AG04450 (cell line): Measurements from ENCODE around the gene MAP2. TPM values are rescaled to one million over a fixed set of nuclear protein-coding genes. Genes with fewer than 3 reads are reported as not detected.

ENCODE experiments used
- CTCF ChIA-PET: fragments of 300-600, 350-600 bp; formaldehyde crosslinking; extraction: SDS; loops from one replicate; lab custom pipeline; 2022; ENCODE audit warnings: antibody characterized with exemption, inconsistent platforms; lab: Charles Lee
- POLR2A ChIA-PET: fragments of 350-600 bp; formaldehyde crosslinking; extraction: SDS; loops from one replicate; lab custom pipeline; 2021; ENCODE audit warnings: antibody characterized with exemption, inconsistent platforms; lab: Yijun Ruan, JAX
- DNase-seq: peaks from one replicate; pipeline ENCODE4 v3.0.0-alpha.2; 2011; ENCODE audit warnings: low read depth, low spot score
- H3K27ac ChIP-seq: one replicate; pipeline ENCODE4 v1.5.1; 2012; ENCODE audit warnings: low read depth, low read length, control low read depth
- H3K27me3 ChIP-seq: one replicate; pipeline ENCODE4 v1.6.0; 2012; ENCODE audit warnings: low read length; ENCODE audit not compliant: control insufficient read depth, insufficient read depth
- H3K4me3 ChIP-seq: 2 replicates; pipeline ENCODE4 v1.5.1; 2011; ENCODE audit warnings: mild to moderate bottlenecking, low read depth, low read length, control low read depth
- H3K9me3 ChIP-seq: 2 replicates; pipeline ENCODE4 v1.5.1; 2012; ENCODE audit warnings: low read length; ENCODE audit not compliant: control insufficient read depth, insufficient read depth
- CTCF ChIP-seq: IDR thresholded peaks from 2 replicates; pipeline ENCODE4 v1.5.1; 2011; ENCODE audit warnings: low read depth, low read length, control low read depth, inconsistent platforms
- polyA plus RNA-seq: library from polyadenylated mRNA; depleted of rRNA; stranded (reverse); fragments of >200 nt; gene quantifications from 2 replicates; pipeline ENCODE4 v1.2.3, GENCODE V29; 2011

The MAP2 gene
- polyA plus RNA-seq, 1 experiment: 0.69 TPM

- TF ChIP-seq CTCF: no peak
- ChIA-PET POLR2A (no interaction called here), CTCF (no interaction called here)
- no peak for DNase-seq
- Histone ChIP-seq H3K27ac (no peak overlapping the region), H3K9me3 (no peaks in the 10 kb centered on the region), H3K4me3 (no peak overlapping the region), H3K27me3 (no peaks in the 10 kb centered on the region)
These were observed 242.4 kb downstream of the MAP2 start for GRCh38 chr2:209666296-209666695.

- DNase-seq: no peak
- CTCF ChIA-PET: no interaction called here
- H3K27me3 ChIP-seq: no peaks in the 10 kb centered on the region
- H3K27ac ChIP-seq: no peak overlapping the region
- H3K4me3 ChIP-seq: no peak overlapping the region
- TF ChIP-seq CTCF: no peak
- POLR2A ChIA-PET: no interaction called here
- H3K9me3 ChIP-seq: no peaks in the 10 kb centered on the region
These were observed 247.3 kb downstream of the MAP2 start for GRCh38 chr2:209671020-209671680.

GRCh38 chr2:209673811-209674210 lies 250.0 kb downstream of the MAP2 start:
- H3K4me3 ChIP-seq: no peak overlapping the region
- TF ChIP-seq CTCF: no peak
- no peak overlapping the region for H3K27ac ChIP-seq
- POLR2A ChIA-PET: no interaction called here
- no peaks in the 10 kb centered on the region for H3K9me3 ChIP-seq
- DNase-seq: no peak
- H3K27me3 ChIP-seq: no peaks in the 10 kb centered on the region
- CTCF ChIA-PET: no interaction called here

GRCh38 chr2:209680596-209680995 lies 256.7 kb downstream of the MAP2 start:
- CTCF ChIA-PET: no interaction called here
- TF ChIP-seq CTCF: no peak
- Histone ChIP-seq H3K27ac (no peak overlapping the region), H3K27me3 (no peaks in the 10 kb centered on the region), H3K9me3 (no peaks in the 10 kb centered on the region), H3K4me3 (no peak overlapping the region)
- POLR2A ChIA-PET: no interaction called here
- no peak for DNase-seq

- no peaks in the 10 kb centered on the region for H3K9me3 ChIP-seq
- CTCF ChIA-PET: interaction anchor here (1.2 kb wide), 1 partner anchor 257 kb away, joined by 3 read pairs; the partner anchor contains the start of gene MAP2
- no peak overlapping the region for H3K27ac ChIP-seq
- TF ChIP-seq CTCF: no peak
- DNase-seq: no peak
- no peak overlapping the region for H3K4me3 ChIP-seq
- no peaks in the 10 kb centered on the region for H3K27me3 ChIP-seq
- POLR2A ChIA-PET: no interaction called here
These were observed 257.4 kb downstream of the MAP2 start for GRCh38 chr2:209681201-209681735.
